NCI-H524 treated with DMSO at 0.1 percent for 48 hours (cell line): ENCODE measurements around the gene GBA3.

Experiments used
- DNase-seq: peaks from one replicate; lab custom pipeline; 2025; lab: John Stamatoyannopoulos, UW

GBA3 gene

DNA sequence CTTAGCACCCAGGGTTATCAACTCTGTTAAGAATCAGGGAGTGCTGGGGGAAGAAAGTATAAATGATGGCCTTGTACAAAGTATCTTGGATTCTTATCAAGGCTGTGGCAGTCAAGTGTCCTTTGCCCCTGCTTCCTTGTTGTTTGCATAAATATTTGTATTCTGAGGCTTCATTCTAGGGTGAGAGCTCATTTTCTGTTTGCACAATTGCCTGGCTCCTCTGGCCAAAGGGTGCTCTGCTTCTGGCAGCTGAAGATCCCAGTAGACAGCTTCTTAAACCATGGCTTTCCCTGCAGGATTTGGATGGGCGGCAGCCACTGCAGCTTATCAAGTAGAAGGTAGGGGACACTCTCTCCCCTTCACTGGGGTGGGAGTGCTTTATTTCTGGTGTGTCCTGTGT, at the start of gene GBA3:
Gene GBA3, plus strand, starts transcription at position 202 of the 400 bp plus-strand sequence.
- no peak for DNase-seq

DNA sequence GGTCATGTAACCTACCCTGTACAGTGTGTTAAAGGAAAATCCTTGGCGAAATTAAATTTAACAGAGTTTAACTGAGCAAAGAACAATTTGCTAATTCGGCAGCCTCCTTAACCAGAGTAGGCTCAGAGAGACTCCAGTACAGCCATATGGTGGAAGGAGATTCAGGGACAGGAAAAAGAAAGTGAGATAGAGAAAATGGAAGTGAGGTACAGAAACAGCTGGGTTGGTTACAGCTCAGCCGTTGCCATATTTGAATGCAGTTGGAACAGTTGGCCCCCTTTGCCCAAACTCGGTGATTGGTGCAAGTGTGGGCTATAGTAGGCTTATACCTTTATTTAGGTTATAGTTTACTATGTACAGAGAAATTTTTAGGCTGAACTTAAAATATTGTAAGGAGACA, 48.8 kb upstream of the GBA3 start:
- DNase-seq = no peak

DNA sequence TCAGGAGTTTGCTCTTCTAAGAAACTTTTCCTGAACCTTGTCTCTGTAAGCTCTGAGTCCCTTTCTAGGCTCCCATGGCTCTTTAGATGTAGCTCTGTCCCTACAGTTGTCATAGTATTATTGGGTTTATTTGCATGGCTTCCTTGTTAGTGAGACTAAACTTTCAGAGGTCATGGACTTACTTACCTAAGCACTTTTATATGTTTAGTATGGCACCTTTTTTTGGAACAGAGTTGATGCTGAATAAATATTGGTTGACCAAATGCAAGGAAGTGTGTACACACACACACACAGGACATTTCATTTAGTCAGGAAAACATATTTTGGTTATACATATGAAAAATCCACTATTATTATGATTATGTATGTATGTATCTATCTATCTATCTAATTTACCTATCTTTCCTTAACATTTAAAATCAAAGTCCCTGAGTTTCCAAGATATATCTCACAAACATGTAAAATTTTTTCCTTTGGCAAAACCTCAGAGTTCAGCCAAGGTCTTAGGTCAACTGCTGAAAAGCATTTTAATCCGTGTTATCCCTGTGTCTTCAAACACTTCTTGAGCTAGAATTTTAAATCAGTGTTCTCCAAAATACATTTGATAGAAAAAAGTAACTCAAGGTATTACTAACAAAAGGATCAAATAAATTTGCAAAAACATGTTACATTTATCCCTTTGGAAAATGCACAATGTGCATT, 47.1 kb upstream of the GBA3 start:
- no peak for DNase-seq

- DNase-seq = no peak
Observed at GRCh38 chr4:22648996-22649395, 43.7 kb upstream of the GBA3 start.

DNA sequence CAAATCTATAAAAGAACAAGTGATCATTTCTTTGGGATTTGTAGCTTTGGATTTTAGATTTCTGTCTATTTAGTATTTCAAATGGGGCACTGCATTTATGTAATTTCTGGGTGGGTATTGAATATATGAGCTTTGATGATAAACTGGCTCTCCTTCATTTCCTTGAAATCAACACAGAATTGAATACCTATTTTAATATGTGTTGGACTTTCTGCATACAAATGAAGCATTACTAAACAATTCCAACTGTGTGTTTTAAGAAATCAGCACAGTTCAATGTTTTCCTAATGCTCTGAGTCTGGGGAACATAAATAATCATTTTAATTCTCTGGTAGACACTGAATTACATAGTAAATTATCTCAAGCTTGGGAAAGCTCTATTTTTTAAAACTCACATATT, 42.0 kb upstream of the GBA3 start:
- no peak for DNase-seq

DNA sequence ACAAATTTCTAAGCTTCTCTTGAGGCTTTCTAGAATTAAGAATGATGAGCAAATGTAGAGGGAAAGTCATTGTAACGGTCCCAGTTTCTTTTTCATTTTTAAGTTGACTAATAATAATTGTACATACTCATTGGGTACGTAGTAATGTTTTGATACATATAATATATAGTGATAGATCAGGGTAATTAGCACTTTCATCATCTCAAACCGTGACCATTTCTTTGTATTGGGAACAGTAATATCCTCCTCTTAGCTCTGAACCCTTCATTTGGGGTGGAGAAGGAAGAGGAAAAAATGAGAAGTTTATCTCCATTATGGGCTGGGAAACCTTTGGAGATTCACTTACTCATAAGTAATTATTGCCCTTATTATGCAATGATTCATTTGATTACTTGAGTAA, 39.0 kb upstream of the GBA3 start:
- no peak for DNase-seq

DNA sequence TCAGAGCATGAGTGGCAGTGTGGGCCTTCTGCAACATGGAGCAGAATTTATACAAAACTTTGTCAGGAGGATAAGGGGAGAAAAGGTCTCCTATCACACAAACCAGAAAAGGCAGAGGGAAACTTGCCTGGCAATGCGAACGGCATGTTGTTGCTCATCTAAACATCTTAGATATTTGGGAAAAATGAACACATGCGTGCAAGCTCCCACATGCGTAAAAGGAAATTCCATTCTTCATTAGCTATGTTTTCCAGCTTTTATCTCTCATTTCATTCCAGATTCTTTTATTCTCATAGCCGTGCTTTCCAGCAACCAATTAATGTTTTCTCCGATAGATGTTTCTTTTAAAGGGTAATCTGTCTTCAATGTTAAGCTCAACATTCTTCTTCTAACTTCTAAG, 31.3 kb upstream of the GBA3 start:
- DNase-seq = no peak

DNA sequence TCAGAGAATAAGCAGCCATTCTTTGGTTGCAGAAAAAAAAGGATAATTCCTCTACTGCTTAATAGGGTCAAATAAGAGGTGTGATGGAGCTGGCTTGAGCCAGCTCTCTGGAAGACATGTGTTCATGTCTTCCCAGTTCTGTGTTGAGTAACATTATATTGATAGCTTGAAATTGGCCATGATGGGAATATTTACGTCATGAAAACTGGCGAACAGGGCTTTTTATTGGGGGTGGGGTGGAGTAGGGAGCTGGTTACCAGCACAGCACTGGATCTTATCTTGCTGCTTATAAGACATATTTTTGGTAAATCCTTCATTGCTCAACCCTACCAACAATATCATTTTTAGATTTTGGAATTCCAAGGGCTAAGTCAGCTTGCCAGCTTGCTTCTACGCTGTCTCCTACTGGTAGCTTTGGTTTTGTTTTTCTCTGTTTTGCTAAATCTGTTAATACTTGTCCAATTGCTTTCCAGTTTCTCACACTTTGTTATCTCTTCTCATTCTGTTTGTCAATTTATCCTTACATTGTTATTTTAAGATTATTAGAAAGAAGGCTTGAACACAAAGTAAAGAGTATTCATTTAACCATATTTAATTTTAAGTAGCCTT, 25.3 kb upstream of the GBA3 start:
- no peak for DNase-seq

DNA sequence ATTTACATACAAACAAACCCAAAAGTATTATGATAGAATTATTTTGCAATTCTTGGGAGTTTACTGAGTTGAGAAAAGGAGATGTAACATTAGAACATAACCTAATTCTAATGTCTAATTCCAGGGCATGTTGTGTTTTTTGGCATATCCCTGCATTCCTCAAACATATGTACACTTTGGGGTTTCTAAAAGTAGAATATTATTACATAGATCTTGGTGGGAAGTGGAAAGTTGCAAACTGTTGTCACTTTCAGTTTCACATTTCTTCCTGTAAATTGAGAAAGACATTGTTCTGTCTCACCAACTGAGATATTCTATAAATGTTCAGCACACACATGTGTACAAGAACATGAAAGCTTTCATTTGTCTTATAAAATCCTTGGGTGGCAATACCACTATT, 24.4 kb upstream of the GBA3 start:
- no peak for DNase-seq

GRCh38 chr4:22668702-22669101, 24.0 kb upstream of the GBA3 start:
- DNase-seq = no peak

GRCh38 chr4:22670956-22671355, 21.8 kb upstream of the GBA3 start:
- DNase-seq = no peak

GRCh38 chr4:22672519-22672918, 20.2 kb upstream of the GBA3 start:
- no peak for DNase-seq

GRCh38 chr4:22672944-22673343, 19.8 kb upstream of the GBA3 start:
- no peak for DNase-seq

GRCh38 chr4:22674700-22675099, 18.0 kb upstream of the GBA3 start:
- no peak for DNase-seq

DNA sequence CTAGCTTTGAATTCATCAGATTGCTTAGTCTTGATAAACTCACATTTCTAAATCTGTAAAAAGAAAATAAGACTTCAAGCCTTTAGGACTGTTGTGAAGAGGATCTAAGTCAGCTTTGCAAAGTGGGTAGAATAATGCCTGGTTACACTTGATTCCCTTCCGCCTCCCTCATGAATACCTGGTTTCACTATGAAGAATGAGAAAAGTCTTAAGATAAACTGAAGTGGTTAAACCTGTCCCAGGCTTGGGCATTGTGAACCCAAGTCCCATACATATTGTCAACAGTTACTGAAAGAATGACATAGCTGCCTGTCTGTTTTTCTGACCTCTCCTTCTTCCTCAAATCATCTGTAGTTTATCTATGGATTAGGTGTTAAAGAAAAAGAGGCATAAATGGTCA, 16.7 kb upstream of the GBA3 start:
- no peak for DNase-seq

- no peak for DNase-seq
Observed at GRCh38 chr4:22677780-22678179, 15.0 kb upstream of the GBA3 start.

GRCh38 chr4:22678940-22679854, 13.5 kb upstream of the GBA3 start:
- DNase-seq = no peak

DNA sequence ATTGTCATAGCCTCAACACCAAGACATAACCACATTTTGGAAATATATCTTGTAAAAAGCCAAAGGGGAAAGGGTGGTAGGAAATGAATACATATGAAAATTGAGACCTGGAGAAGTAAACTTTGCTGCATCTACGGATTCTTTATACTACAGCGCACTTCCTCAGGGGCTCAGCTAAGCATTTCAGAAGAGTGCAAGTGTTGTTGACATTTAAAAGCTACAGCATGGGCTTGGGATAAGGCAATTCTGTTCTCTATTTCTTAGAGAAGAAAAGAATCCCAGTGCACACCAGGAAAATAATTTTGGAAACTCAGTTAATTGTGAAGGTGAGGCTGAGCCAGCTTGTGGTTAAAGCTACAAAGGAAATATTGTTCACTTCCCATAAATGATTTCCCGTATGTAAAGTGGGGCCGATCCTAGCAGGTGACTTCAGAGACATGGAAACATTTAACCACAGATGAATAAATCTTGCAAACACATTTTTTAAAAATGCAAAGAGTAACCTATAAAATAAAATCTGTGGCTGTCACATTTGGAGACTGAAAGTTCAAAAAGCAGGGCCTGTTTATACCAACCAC, 12.6 kb upstream of the GBA3 start:
- DNase-seq = no peak

DNA sequence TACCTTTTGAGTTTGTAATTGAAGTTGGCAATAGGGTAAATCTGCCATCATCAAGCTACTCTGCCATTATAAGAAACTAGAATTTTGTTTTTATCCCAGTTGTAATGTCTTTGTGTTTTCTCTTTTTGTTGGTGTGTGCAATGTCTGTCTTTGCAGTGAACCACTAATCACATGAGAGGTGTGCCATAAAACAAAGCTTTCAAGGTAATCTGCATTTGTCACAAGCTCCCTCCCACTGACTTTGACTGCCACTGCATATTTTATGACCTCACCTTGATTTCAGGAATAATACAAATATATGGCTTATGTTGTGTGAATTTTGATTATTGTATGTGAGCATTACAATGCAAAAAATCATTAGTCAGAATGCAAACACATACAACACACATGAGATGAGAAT, 9.0 kb upstream of the GBA3 start:
- no peak for DNase-seq

DNA sequence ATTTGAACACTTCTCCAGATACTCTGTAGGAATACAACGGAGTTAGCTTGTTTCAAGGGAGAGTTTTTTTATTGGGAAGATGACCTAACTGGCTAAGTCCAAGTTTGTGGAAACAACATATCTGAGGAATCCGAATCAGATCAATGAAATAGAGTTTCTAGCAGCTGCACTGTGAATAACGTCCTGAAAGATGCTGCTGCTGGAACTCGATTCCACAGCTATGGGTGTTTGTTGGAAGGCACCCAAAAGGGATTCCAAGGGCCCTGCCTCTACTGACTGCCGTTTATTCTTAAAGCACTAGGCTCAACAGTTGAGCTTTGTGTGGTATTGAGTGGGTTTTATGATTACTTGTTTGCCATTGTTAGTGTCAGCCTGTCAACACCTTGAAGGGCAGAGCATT, 6.6 kb upstream of the GBA3 start:
- DNase-seq = no peak

DNA sequence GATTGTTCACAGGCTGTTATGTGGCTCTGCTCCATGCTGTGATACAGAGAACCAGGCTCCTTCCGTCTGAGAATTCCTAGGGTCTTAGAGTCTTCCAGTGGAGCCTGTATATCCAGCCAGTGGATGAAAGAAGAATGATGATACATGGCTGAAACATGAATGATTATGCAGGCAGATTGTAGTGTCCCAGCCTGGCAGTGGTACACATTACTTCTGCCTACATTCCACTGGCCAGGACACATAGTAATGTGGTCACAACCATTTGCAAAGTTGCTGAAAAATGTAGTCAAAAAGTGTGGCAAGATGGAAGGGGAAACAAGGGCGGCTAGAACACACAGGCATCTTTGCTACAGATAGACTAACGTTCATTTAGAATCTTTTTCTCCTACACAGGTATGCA, 4.5 kb upstream of the GBA3 start:
- DNase-seq = no peak

GRCh38 chr4:22689428-22689827, 3.3 kb upstream of the GBA3 start:
- DNase-seq = no peak

- no peak for DNase-seq
Observed at GRCh38 chr4:22695029-22695428, 2.3 kb downstream of the GBA3 start.
